HG02840 (cell line): ENCODE measurements around the gene SORL1.

Source experiments
- ATAC-seq: cut with Tn5 transposase; IDR thresholded peaks from one replicate; pipeline ENCODE4 v1.9.1; 2021; ENCODE audit warnings: mild to moderate bottlenecking, moderate library complexity, moderate number of reproducible peaks; ENCODE audit not compliant: unreplicated experiment, low FRiP score

Gene SORL1

DNA sequence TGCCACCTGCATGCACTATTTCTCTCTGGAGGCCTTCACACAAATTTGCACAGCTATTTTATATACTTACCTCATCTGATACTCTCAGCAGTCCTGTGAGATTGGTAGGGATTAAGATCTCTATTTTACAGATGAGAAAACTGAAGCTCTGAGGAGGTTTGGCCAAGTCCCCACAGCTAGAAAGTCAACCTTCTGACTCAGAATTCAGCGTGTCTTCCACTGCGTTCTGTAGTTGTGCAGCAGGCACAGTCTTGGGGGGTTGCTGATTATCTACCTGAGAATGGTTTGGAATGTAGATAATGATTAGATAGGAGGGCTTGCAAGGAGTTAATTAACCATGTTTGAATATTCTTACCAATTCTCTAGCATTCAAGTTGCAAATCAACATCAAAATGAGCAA is 2.5 kb upstream of the SORL1 start:
- no peak for ATAC-seq

DNA sequence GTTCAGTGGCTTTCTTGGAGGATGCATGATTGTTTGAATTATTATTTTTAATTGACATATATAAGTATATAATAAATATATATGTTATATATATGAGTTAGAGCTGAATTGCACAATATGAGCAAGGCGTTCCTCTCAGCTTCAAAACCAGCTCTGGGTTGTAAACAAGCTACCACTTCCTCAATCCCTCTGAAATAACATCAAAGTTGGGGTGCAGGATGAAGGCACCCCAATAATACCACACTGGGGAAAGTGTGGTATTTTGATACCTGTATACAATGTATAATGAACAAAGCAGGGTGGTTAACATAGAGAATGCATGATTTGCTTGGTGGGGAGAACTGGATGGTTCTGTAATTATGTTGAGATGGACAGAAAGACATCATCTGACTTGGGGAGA is 1.7 kb upstream of the SORL1 start:
- no peak for ATAC-seq

GRCh38 chr11:121451178-121451985 is 732 bp upstream of the SORL1 start:
- no peak for ATAC-seq

GRCh38 chr11:121452609-121453150 is 566 bp downstream of the SORL1 start, which contains the start of gene SORL1-AS1:
TSS of gene SORL1-AS1 (minus strand) at chr11:121452967.
- no peak for ATAC-seq

DNA sequence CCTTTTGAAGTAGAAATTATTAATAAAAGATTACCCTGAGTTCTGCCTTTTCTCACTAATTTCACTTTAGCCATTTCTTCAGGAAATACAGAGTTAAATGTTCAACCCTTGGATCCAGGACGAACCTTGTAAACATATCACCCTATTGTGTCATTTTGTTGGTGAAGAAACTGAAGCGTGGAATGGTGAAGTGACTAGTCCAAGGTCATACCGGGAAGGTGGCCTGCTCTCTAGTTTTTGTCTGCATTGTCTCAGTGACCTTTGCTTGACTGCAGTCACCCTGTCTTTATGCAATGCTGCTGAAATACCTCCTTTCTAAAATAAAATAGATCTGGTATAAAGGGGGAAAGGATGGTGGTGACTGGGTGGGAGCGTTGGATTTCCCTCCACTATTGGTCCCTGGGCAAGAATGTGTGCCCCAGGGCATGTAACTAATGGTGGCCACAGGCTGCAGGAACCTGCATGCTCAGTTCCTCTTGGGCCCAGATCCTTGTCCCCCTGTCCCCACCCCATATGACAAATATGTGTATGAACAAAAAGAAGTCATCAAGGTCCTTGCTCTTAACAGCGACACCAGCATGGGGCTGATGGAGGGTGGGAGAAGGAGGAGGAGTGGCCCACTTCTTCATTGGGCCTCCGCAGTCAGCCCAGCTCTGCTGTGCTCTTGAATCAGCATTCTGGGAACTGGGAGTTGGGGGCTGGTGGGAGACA is 1.6 kb downstream of the SORL1 start:
- ATAC-seq: no peak

GRCh38 chr11:121455115-121455514 is 3.0 kb downstream of the SORL1 start:
- ATAC-seq: no peak

- no peak for ATAC-seq
Observed at GRCh38 chr11:121456151-121456550, 4.0 kb downstream of the SORL1 start.

GRCh38 chr11:121456816-121457431 is 4.8 kb downstream of the SORL1 start:
- ATAC-seq: no peak

DNA sequence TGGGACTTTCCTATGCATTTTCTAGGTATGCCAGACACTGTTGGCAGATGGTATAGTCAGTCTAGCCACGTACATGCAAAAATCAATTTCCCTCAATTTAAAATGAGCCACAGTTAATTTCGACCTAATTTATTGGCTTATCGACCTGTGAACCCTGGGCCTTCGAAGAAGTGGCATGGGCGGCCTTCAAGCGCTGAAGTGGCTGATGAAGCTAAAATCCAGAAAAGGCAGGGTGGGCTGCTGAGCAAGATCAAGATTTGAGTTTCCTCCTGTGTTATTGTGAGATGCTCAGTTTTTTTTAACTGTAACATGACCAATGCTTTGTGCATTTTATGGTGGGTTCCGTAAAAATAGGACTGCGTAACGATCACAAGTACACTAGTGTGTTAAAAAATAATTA is 6.4 kb downstream of the SORL1 start:
- no peak for ATAC-seq

DNA sequence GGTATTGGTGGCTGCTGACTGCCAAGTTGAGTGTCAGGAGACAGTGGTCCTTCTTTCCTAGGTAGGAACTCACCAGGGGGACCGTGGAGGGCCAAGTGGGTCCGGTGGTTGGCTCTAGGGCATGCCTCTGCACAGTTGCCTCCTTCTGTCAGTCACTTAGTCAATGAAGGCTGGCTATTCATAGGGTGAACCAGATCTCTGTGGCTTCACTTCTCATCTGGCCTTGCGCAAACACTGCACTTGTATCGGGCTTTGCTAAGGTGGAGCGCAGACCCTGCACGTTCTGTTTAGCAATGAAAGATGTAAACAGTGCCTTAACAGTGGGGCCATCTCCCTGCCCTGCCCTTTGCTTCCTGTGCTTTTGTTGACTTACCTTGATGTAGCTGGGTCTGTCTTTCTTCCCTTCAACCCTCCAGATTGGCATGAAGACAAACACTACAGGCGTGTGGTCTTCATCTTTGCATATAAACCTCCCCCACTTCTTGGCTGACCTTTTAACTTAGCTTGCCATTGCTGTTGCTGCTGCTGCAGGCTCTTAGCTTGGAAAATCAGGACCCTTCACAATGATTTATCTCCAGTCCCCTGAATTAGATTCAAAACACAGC is 7.4 kb downstream of the SORL1 start:
- no peak for ATAC-seq

DNA sequence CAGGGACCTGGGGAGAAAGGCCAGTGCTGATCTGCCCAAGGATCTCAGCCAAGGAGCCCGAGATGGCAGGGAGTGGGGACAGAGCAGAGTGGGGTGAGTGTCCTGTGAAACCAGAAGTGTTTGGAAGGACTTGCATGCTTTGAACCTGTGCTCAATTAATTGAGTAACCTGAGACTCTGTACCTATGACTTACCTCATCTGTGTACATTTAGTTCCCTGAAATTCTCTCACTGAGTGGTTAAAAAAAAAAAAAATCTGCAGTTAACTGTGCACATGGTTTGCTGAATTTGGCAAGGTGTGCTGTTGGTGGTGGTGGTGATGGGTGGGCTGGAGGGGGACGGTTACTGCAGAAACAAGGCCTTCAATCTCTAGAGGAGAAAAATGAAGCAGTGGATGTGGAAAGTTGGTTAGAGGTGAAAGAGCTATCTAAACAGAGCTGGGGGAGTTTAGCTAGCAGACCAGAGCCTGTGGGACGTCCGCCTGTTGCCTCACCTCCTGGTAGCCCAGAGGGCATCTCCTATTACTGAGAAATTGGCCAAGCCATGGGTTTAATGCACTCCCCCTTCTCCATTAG is 8.9 kb downstream of the SORL1 start:
- ATAC-seq: no peak

- ATAC-seq: no peak
Observed at GRCh38 chr11:121461843-121462242, 9.7 kb downstream of the SORL1 start.

GRCh38 chr11:121463689-121464335 is 11.7 kb downstream of the SORL1 start:
- no peak for ATAC-seq

DNA sequence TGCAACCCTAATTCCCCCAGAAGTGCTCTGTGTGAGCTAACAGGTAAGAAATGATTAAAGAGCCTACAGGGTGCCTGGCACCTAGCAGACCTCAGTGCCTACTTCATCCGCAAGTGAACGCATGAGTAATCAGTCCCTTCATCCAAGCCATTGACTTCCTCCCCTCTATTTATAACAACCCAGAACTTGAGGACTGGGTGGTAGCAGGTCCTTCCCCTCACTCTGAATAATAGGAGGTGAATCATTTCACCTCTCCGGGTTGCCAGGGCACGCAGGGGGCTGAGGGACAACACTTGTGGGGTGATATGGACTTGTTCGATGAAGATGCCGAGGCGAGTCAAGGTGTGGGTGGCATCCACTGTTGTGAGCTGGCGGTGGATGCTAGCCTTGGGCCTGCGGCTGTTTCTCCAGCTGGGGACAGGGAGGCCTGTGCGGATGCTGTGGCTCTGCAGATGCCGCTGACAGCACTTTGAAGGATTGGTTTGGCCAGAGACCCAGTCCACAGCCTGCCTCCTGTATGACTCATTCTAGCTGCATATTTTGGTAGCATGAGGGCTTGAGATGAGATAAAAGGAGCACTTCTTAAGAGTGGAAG is 12.3 kb downstream of the SORL1 start:
- ATAC-seq: peak; percentile 37

DNA sequence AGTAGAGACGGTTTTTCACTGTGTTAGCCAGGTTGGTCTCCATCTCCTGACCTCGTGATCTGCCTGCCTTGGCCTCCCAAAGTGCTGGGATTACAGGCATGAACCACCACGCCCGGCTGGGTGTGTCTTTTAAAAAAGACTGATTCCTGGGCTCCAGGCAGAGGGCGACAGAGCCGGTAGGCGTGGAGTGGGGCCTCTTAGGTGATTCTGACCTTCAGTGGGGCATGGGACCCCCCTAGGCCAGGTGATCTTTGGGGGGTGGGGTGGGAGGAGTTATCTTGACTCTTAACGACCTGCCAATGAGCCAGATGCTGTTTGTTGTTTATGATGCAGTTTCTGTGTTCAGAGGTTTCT is 13.6 kb downstream of the SORL1 start:
- ATAC-seq: no peak

DNA sequence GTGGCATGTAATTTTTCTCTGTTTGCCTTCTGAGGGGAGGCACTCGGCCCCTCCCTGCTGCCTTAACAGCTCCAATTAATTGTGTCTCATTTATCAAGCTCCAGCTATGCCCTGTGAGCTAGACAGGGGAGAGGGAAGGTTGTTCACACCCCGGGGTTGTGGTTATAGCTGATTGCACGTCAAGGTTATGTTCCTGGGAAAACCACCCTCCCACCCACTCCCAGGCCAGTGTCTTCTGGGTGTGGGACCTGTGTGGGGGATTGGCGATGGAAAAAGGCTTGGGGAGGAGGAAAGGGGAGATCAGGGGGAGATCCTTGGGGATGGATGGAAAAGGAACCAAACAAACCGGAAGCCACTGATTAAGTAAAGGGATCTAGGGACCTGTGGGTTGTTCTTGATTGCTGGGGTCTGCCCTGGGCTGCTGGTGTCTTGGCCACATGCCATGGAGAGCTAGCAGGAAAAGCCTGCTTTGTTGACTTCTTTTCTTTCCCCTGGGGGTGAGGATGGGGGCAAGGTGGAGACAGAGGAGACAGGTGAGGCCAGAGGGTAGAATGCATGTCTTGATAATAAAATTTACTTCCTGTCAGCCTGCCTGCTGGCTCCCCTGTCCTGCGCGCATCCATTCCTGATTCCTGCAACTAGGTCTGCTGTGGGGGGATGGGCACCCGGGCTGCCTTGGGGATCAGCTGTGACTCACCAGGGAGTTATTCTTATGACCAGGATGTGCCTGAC is 14.1 kb downstream of the SORL1 start:
- no peak for ATAC-seq

GRCh38 chr11:121467471-121467870 is 15.4 kb downstream of the SORL1 start:
- no peak for ATAC-seq

GRCh38 chr11:121467965-121468364 is 15.9 kb downstream of the SORL1 start:
- no peak for ATAC-seq

GRCh38 chr11:121469910-121470309 is 17.8 kb downstream of the SORL1 start:
- ATAC-seq: no peak
